BLaER1 treated with 17β-estradiol and CSF1 and Interleukin-3, amounts not matched to agents 10 nM and 100 nM (cell line): Measurements from ENCODE around the gene FIZ1.
A peak's percentile ranks its signal among the peaks of the same experiment; 100 is the strongest.
"Not testable (repeated sequence)": the region's sequence is repeated elsewhere in the genome, so short reads cannot be mapped to it uniquely, and the experiment has no call there.

ENCODE experiments used
- H3K27ac ChIP-seq, 11 experiments: shearing (Covaris generic); formaldehyde crosslinking; 2 replicates each; pipeline ENCODE4 v1.8.1; 2022
- H3K27me3 ChIP-seq, 11 experiments: shearing (Covaris generic); formaldehyde crosslinking; 2 replicates each; pipeline ENCODE4 v1.8.1; 2022
- H3K36me3 ChIP-seq, 11 experiments: shearing (Covaris generic); formaldehyde crosslinking; 2 replicates each; pipeline ENCODE4 v1.8.1; 2022
- H3K4me1 ChIP-seq, 10 experiments: shearing (Covaris generic); formaldehyde crosslinking; 2 replicates each; pipeline ENCODE4 v1.8.1; 2022
- H3K4me2 ChIP-seq, 11 experiments: shearing (Covaris generic); formaldehyde crosslinking; 2 replicates each; pipeline ENCODE4 v1.8.1; 2022
- H3K4me3 ChIP-seq, 10 experiments: shearing (Covaris generic); formaldehyde crosslinking; 2 replicates each; pipeline ENCODE4 v1.8.1; 2022
- H3K9ac ChIP-seq, 11 experiments: shearing (Covaris generic); formaldehyde crosslinking; 2 replicates each; pipeline ENCODE4 v1.8.1; 2022
- H3K9me3 ChIP-seq, 11 experiments: shearing (Covaris generic); formaldehyde crosslinking; replicated peaks in 1 of 11; 2 replicates each; pipeline ENCODE4 v1.8.1; 2022
- H4K20me1 ChIP-seq, 11 experiments: shearing (Covaris generic); formaldehyde crosslinking; 2 replicates each; pipeline ENCODE4 v1.8.1; 2022
- Cebpa-rat ChIP-seq, 11 experiments: shearing (Covaris generic); IDR thresholded peaks; 2 replicates each; pipeline ENCODE4 v1.8.1; 2022

The FIZ1 gene

DNA sequence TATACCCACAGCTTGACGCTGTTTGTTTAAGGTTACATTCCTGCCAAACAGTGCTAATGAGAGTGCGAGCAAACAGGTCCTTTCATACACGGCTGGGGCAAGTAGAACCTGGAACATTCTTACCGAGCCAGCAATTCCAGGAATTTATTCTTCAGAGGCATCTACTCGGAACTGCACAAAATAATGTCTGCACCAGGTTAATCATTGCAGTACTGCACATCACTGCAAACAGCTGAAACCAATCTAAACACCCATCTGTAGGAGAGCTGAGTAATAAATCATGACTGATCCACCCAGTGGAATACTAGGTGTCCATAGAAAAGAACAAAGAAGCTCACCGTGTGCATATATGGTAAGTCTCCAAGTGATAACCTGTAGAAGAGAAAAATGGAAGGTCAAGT lies 17.5 kb downstream of the FIZ1 start:
- Histone ChIP-seq H4K20me1 (peaks cover 0 to 30% (median 18%) of the 10 kb centered on the region in 11 experiments; a peak in 13 of 22 replicates), H3K4me2 (peak overlapping the region in 7 of 11 experiments; percentile 71 to 94 (median 84); a peak in 9 of 22 replicates), H3K9me3 (no peaks in the 10 kb centered on the region), H3K36me3 (peaks cover 22 to 28% (median 26%) of the 10 kb centered on the region in 11 experiments), H3K27me3 (no peaks in the 10 kb centered on the region), H3K4me1 (peaks cover 27 to 44% (median 40%) of the 10 kb centered on the region in 10 experiments), H3K27ac (no peak overlapping the region), H3K4me3 (no peak overlapping the region; a peak in 1 of 20 replicates), H3K9ac (no peak overlapping the region)
- no peak for TF ChIP-seq Cebpa-rat (IDR thresholded peaks at IDR 0.05)

GRCh38 chr19:55581145-55581822 lies 18.0 kb downstream of the FIZ1 start:
- H3K9ac ChIP-seq, result peak overlapping the region; percentile 84 to 94 (median 89)
- H3K4me3 ChIP-seq, result peak overlapping the region; percentile 69 to 94 (median 82)
- peaks cover 0 to 36% (median 20%) of the 10 kb centered on the region in 11 experiments; a peak in 13 of 22 replicates for H4K20me1 ChIP-seq
- TF ChIP-seq Cebpa-rat (IDR thresholded peaks at IDR 0.05), result no peak
- no peaks in the 10 kb centered on the region for H3K27me3 ChIP-seq
- peak overlapping the region; percentile 71 to 90 (median 85); a peak in 21 of 22 replicates for H3K27ac ChIP-seq
- peaks cover 25 to 33% (median 31%) of the 10 kb centered on the region in 11 experiments for H3K36me3 ChIP-seq
- H3K9me3 ChIP-seq, result no peaks in the 10 kb centered on the region
- H3K4me2 ChIP-seq, result peak overlapping the region; percentile 71 to 94 (median 86)
- peaks cover 21 to 39% (median 35%) of the 10 kb centered on the region in 10 experiments for H3K4me1 ChIP-seq

- H3K27me3 ChIP-seq, result no peaks in the 10 kb centered on the region
- H4K20me1 ChIP-seq, result peaks cover 0 to 38% (median 20%) of the 10 kb centered on the region in 11 experiments; a peak in 13 of 22 replicates
- peak within 1 kb of the TSS; percentile 84 to 94 (median 89) for H3K9ac ChIP-seq
- no peaks in the 10 kb centered on the region for H3K9me3 ChIP-seq
- peak within 1 kb of the TSS; percentile 69 to 94 (median 82) for H3K4me3 ChIP-seq
- TF ChIP-seq Cebpa-rat (IDR thresholded peaks at IDR 0.05), result no peak
- H3K27ac ChIP-seq, result peak within 1 kb of the TSS; percentile 71 to 90 (median 85)
- peaks cover 25 to 39% (median 36%) of the 10 kb centered on the region in 11 experiments for H3K36me3 ChIP-seq
- H3K4me2 ChIP-seq, result peak within 1 kb of the TSS; percentile 75 to 94 (median 90)
- H3K4me1 ChIP-seq, result peaks cover 16 to 33% (median 29%) of the 10 kb centered on the region in 10 experiments; a peak in 19 of 20 replicates
Measured at GRCh38 chr19:55580628-55581144, 18.6 kb downstream of the FIZ1 start, which contains the start of gene ZNF579. TSS of gene ZNF579 (minus strand) at chr19:55580848. CDS start at chr19:55579639, 1,209 bp downstream.

DNA sequence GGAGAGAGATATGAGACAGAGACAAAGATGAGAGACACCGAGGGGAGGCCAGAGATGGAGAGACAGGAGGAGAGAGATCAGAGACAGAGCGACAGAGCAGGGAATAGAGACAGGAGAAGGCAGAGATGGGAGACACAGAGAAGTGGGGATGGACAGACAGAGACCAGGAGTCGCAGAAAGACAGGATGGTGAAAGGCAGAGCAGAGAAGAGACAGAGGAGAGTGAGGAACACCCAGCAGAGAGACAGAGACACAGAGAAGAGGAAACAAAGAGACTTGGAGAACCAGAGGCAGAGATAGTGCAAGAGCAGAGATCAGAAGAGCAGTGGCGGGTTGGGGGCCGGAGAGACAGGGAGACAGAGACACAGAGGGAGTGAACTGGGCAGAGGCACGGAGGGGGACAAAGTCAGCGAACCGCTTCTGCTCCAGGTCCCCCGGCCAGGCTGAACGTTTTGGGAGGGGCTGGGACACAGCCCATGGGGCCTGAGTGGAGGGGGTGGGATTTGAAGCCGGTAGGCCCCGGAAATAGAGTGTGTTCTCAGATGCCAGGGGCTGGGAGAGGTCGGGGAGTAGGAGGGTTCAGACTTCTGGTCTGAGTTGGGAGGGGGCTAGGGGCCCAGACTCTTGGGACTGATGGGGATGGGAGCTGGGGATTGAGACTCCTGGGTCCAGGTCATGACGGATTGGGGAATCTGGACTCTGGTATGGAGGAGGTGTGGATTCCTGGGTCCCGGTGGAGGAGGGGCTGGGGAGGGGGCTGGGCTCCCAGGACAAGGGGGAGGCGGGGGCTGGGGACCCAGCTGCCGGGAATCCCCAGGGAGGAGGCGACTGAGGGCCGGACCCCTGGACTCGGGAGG lies 19.3 kb downstream of the FIZ1 start:
- H3K9me3 ChIP-seq, result no peaks in the 10 kb centered on the region
- TF ChIP-seq Cebpa-rat (IDR thresholded peaks at IDR 0.05), result no peak
- H3K4me1 ChIP-seq, result peaks cover 15 to 27% (median 23%) of the 10 kb centered on the region in 10 experiments; a peak in 19 of 20 replicates
- peak overlapping the region; percentile 75 to 94 (median 90) for H3K4me2 ChIP-seq
- H3K9ac ChIP-seq, result peak overlapping the region; percentile 84 to 94 (median 89)
- H3K4me3 ChIP-seq, result peak overlapping the region; percentile 69 to 94 (median 82)
- peak overlapping the region; percentile 71 to 90 (median 85) for H3K27ac ChIP-seq
- peaks cover 25 to 44% (median 36%) of the 10 kb centered on the region in 11 experiments for H3K36me3 ChIP-seq
- H4K20me1 ChIP-seq, result peaks cover 0 to 38% (median 20%) of the 10 kb centered on the region in 11 experiments; a peak in 13 of 22 replicates
- H3K27me3 ChIP-seq, result no peaks in the 10 kb centered on the region

DNA sequence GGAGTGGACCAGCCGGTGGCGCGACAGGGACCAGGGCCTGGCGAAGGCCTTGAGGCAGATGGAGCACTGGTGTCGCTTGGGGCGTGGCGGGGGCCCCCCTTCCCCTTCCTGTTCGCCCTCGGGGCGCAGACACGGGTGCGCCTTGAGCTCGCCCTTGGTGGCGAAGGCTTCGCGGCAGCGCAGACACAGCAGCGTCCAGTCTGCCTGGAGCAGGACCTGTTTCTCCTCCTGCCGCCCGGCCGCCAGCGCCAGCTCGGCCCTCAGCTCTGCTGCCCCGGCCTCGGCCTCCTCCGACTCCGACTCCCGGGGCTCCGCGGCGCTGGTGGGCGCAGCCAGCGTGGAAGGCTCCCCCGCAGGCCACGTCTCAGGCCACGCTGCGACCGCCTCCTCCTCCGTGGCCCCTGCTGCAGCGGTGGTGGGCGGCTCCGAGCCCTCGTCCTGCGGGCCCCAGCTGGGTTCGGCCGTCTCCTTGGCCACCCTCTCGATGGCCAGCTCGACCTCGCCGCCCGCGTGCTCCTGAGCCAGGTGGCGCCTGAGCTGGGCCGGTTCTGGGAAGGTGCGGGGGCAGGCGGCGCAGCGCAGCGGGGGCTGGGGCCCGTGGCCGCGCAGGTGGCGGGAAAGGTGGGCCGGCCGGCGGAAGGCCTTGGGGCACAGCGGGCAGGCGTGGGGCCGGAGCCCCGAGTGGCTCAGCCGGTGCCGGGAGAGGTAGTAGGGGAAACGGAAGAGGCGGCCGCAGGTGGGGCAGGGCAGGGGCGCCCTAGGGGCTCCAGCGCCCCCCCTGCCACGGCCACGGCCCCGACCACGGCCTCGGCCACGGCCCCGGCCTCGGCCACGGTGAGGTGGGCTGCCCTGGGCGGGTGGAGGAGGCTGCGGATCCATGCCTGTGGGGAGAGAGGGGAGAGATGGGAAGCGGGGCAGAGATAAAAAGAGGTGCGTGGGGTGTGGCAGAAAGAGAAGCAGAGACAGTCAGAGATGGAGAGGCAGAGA lies 20.3 kb downstream of the FIZ1 start:
- peak overlapping the region; percentile 71 to 90 (median 85); a peak in 20 of 22 replicates for H3K27ac ChIP-seq
- H3K36me3 ChIP-seq, result peaks cover 25 to 44% (median 36%) of the 10 kb centered on the region in 11 experiments
- no peaks in the 10 kb centered on the region for H3K27me3 ChIP-seq
- H3K4me1 ChIP-seq, result peaks cover 10 to 35% (median 23%) of the 10 kb centered on the region in 10 experiments; a peak in 19 of 20 replicates
- H4K20me1 ChIP-seq, result peaks cover 0 to 38% (median 20%) of the 10 kb centered on the region in 11 experiments; a peak in 13 of 22 replicates
- no peak for TF ChIP-seq Cebpa-rat (IDR thresholded peaks at IDR 0.05)
- H3K4me3 ChIP-seq, result peak overlapping the region; percentile 69 to 94 (median 82)
- no peaks in the 10 kb centered on the region for H3K9me3 ChIP-seq
- peak overlapping the region; percentile 75 to 94 (median 90) for H3K4me2 ChIP-seq
- peak overlapping the region; percentile 84 to 94 (median 89) for H3K9ac ChIP-seq

DNA sequence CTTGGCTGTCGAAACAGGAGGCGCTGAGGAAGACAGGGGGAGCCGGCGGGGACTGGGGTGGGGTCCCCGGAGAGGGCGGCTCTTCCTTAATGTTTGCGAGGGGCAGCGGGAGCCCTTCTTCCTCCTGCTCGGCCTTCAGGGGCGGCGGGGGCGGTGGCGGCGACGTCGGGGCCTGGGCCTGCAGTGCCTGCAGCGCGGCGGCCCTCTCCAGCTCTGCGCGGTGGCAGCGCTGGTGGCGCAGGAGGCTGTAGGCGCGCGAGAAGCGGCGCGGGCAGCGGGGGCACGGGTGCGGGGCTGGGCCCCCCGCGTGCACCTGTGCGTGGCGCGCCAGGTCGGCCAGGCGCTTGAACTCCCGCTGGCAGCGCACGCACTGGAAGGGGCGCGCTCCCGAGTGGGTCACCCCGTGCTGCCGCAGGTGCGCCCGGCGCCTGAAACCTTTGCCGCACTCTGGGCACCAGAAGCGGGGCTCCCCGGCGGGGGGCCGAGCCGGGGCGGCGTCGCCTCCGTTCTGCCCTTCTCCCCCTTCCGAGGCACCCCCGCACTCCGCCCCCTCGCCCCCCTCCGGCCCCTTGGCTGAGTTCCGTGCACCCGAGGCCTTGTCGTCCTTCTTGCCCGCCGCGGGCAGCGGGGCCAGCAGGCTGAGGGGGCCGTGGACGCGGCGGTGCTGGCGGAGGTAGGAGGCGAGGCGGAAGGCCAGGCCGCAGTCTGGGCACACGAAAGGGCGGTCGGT lies 21.1 kb downstream of the FIZ1 start:
- Histone ChIP-seq H3K4me2 (0 out of 22 replicates have a peak overlapping the region, but pooled peaks of 1 of the 11 experiments have one; percentile 92), H3K27me3 (no peaks in the 10 kb centered on the region), H3K4me1 (peaks cover 10 to 35% (median 23%) of the 10 kb centered on the region in 10 experiments; a peak in 19 of 20 replicates), H4K20me1 (peaks cover 0 to 38% (median 20%) of the 10 kb centered on the region in 11 experiments; a peak in 13 of 22 replicates), H3K4me3 (no peak overlapping the region; a peak in 1 of 20 replicates), H3K9ac (no peak overlapping the region; a peak in 2 of 22 replicates), H3K9me3 (no peaks in the 10 kb centered on the region), H3K27ac (no peak overlapping the region), H3K36me3 (peaks cover 25 to 44% (median 36%) of the 10 kb centered on the region in 11 experiments)
- TF ChIP-seq Cebpa-rat (IDR thresholded peaks at IDR 0.05), result no peak

DNA sequence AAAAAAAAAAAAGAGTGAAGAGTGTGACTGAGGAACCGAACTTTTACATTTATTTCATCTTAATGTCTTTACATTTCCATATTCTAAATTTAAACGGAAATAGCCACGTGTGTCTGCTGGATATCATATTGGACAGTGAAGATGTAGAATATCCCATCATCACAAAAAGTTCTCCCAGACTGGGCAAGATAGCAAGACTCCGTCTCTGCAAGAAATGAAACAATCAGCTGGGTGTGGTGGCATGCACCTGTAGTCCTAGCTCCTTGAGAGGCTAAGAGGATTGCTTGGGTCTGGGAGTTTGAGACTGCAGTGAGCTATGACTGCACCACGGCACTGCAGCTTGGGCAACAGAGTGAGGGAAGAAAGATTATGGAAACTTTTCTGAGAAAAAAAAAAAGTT lies 22.6 kb downstream of the FIZ1 start:
- peaks cover 9 to 32% (median 21%) of the 10 kb centered on the region in 10 experiments; a peak in 19 of 20 replicates for H3K4me1 ChIP-seq
- no peaks in the 10 kb centered on the region for H3K27me3 ChIP-seq
- H3K4me2 ChIP-seq, result no peak overlapping the region
- no peak for TF ChIP-seq Cebpa-rat (IDR thresholded peaks at IDR 0.05)
- no peak overlapping the region for H3K27ac ChIP-seq
- peaks cover 0 to 38% (median 20%) of the 10 kb centered on the region in 11 experiments; a peak in 13 of 22 replicates for H4K20me1 ChIP-seq
- H3K4me3 ChIP-seq, result no peak overlapping the region
- no peaks in the 10 kb centered on the region for H3K9me3 ChIP-seq
- H3K9ac ChIP-seq, result no peak overlapping the region
- peaks cover 25 to 44% (median 36%) of the 10 kb centered on the region in 11 experiments for H3K36me3 ChIP-seq

DNA sequence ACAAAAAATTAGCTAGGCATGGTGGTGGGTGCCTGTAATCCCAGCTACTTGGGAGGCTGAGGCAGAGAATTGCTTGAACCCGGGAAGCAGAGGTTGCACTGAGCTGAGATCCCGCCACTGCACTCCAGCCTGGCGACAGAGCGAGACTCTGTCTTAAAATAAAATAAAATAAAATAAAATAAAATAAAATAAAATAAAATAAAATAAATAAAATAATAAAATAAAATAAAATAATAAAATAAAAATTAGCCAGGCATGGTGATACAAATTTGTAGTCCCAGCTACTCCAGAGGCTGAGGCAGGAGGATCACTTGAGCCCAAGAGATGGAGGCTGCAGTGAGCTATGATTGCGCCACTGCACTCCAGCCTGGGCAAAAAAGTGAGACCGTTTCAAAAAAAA lies 25.4 kb downstream of the FIZ1 start:
- not testable (repeated sequence) for H3K4me3 ChIP-seq, H3K27ac ChIP-seq, H3K27me3 ChIP-seq, H3K9me3 ChIP-seq, H3K9ac ChIP-seq, H3K4me2 ChIP-seq
- Histone ChIP-seq H3K36me3 (peaks cover 21 to 37% (median 31%) of the 10 kb centered on the region in 11 experiments), H3K4me1 (peaks cover 0 to 13% (median 4%) of the 10 kb centered on the region in 10 experiments; a peak in 11 of 20 replicates), H4K20me1 (peaks cover 0 to 29% (median 13%) of the 10 kb centered on the region in 11 experiments; a peak in 13 of 22 replicates)

DNA sequence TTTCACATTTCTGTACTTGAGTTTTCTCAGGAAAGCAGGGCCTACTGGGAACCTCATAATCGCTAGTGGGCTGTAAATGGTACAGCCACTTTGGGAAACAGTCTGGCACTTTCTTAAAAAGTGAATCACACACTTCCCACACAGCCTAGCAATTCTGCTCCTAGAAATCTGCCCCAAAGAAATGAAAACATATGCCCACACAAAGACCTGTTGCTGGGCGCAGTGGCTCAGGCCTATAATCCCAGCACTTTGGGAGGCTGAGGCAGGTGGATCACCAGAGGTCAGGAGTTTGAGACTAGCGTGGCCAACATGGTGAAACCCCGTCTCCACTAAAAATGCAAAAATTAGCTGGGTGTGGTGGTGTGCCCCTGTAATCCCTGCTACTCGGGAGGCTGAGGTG lies 29.8 kb downstream of the FIZ1 start:
- not testable (repeated sequence) for H3K27ac ChIP-seq, H3K9me3 ChIP-seq, H3K4me2 ChIP-seq, H3K4me3 ChIP-seq, H4K20me1 ChIP-seq, H3K27me3 ChIP-seq, H3K9ac ChIP-seq, H3K36me3 ChIP-seq
- peaks cover 0 to 12% (median 2%) of the 10 kb centered on the region in 10 experiments; a peak in 7 of 20 replicates for H3K4me1 ChIP-seq
